Urinary bladder (tissue), 4 donors: ENCODE measurements around the gene SND1. TPM values are rescaled to one million over a fixed set of nuclear protein-coding genes. Genes with fewer than 3 reads are reported as not detected.
"Not testable (repeated sequence)": the region's sequence is repeated elsewhere in the genome, so short reads cannot be mapped to it uniquely, and the experiment has no call there.

ENCODE experiments used
- DNase-seq: peaks from one replicate; pipeline ENCODE4 v3.0.0-alpha.2; 2015; ENCODE audit errors: extremely low spot score
- H3K27ac ChIP-seq: one replicate; pipeline ENCODE4 v1.5.1; 2013; ENCODE audit warnings: low read depth, mild to moderate bottlenecking, moderate library complexity
- H3K36me3 ChIP-seq: one replicate; pipeline ENCODE4 v1.6.1; 2013; ENCODE audit warnings: mild to moderate bottlenecking, moderate library complexity; ENCODE audit not compliant: insufficient read depth
- H3K4me1 ChIP-seq: one replicate; pipeline ENCODE4 v1.6.1; 2013; ENCODE audit warnings: mild to moderate bottlenecking, moderate library complexity; ENCODE audit not compliant: insufficient read depth
- H3K4me3 ChIP-seq: one replicate; pipeline ENCODE4 v1.5.1; 2013; ENCODE audit warnings: low read depth, low read length
- WGBS: extraction: QIAGEN DNeasy Blood & Tissue Kit; methylation state at CpG from one replicate; pipeline ENCODE4 v1.1.7; 2013; 5-methylcytosine and 5-hydroxymethylcytosine counted together
- polyA plus RNA-seq: library from polyadenylated mRNA; stranded (reverse); fragments of 200-250 nt; gene quantifications from one replicate; pipeline ENCODE4 v1.2.3, GENCODE V29; 2013
- total RNA-seq: library from RNA; depleted of rRNA; stranded (reverse); fragments of >200 nt; gene quantifications from one replicate; pipeline ENCODE4 v1.2.3, GENCODE V29; 2014
- donor health status: healthy with polysubstance abuse.
- donor health status: healthy.

Gene SND1
- total and polyA plus RNA-seq, 2 donors = 89.8 to 102 TPM

DNA sequence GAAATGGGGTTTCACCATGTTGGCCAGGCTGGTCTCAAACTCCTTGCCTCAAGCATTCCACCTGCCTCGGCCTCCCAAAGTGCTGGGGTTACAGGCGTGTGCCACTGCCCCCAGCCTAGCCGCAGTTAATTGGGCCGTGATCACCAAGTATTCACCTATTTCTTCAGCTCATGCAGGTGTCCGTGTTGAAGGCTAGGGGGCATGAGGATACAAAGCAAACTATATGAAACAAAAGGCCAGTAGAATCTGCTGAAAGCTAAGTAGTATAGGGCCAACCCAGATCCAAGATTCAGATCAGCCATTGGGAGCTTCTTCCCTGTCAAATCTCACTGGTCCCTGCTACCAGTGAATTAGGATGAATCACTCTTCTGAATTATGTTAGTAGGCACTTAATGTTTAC lies 305.9 kb downstream of the SND1 start:
- no peak for DNase-seq
- H3K27ac ChIP-seq = no peak overlapping the region
- 85% methylated on average over 5 of the region's 5 CpGs for WGBS

DNA sequence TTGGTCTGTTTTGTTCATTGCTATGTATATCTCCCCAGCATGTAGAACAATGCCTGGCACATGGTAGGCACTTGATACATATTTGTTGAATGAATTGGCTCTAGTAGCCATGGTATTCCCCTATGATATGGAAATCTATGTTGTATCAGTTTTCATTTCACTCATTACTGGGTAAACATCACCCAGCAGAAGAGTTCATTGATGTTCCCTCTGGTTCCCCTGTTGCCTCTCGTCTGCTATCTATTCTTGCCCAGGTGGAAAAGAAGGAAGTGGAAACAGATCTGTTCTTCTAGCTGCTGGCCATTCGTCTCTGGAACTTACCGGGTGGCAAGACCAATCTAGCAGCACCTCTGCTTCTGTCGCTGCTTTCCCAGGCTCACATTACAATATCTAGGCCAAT lies 307.8 kb downstream of the SND1 start:
- Histone ChIP-seq H3K4me3 (no peak overlapping the region), H3K4me1 (no peaks in the 10 kb centered on the region), H3K27ac (no peak overlapping the region), H3K36me3 (no peaks in the 10 kb centered on the region)
- 91% methylated on average over 4 of the region's 4 CpGs for WGBS
- DNase-seq = no peak

More for the DNA sequence above, 305.9 kb downstream of the SND1 start:
- Histone ChIP-seq H3K4me3 (no peak overlapping the region), H3K36me3 (no peaks in the 10 kb centered on the region), H3K4me1 (peaks cover 2% of the 10 kb centered on the region)

- Histone ChIP-seq H3K4me3 (no peak overlapping the region), H3K36me3 (no peaks in the 10 kb centered on the region), H3K27ac (no peak overlapping the region), H3K4me1 (no peaks in the 10 kb centered on the region)
- WGBS = 86% methylated on average over 9 of the region's 9 CpGs
- no peak for DNase-seq
Observed at GRCh38 chr7:127961786-127962453, 309.9 kb downstream of the SND1 start.

DNA sequence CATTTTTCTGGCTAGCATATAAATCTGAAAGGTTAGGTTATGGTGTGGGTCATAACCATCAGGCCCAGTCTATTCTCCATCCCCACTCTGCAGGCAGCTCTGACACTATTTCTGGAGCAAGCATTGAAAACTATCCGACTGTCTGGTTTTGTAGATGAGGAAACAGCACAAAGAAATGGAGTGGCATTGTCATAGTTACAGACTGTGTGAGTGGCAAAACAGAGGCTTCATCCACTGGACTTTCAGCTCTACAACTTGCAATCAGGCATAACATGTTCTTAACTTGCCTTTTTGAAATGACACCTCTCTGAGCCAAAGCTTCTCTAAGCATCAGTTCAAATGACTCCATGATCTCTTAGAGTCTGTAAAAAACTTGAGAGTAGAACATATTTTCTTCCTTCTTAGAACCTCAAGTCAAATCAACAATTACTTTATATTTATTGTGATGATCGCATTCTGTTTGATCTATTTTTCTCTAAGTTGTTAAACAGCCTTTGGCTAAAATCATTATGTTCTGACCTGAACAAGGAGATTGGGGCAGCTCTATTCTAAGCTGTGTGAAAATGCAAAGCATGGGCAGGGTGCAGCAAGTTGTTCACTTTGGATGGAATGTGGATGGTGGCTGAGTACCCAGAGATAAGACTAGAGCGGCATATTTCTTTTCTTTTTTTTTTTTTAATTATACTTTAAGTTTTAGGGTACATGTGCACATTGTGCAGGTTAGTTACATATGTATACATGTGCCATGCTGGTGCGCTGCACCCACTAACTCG lies 310.8 kb downstream of the SND1 start:
- no peaks in the 10 kb centered on the region for H3K4me1 ChIP-seq
- no peak overlapping the region for H3K27ac ChIP-seq
- 96% methylated on average over 5 of the region's 5 CpGs for WGBS
- H3K36me3 ChIP-seq = no peaks in the 10 kb centered on the region
- no peak overlapping the region for H3K4me3 ChIP-seq
- no peak for DNase-seq

DNA sequence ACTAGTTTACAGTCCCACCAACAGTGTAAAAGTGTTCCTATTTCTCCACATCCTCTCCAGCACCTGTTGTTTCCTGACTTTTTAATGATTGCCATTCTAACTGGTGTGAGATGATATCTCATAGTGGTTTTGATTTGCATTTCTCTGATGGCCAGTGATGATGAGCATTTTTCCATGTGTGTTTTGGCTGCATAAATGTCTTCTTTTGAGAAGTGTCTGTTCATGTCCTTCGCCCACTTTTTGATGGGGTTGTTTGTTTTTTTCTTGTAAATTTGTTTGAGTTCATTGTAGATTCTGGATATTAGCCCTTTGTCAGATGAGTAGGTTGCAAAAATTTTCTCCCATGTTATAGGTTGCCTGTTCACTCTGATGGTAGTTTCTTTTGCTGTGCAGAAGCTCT lies 311.9 kb downstream of the SND1 start:
- 94% methylated on average over 1 of the region's 1 CpG for WGBS
- H3K36me3 ChIP-seq = not testable (repeated sequence)

GRCh38 chr7:127967281-127967680 lies 315.3 kb downstream of the SND1 start:
- WGBS = 88% methylated on average over 2 of the region's 2 CpGs
- no peaks in the 10 kb centered on the region for H3K36me3 ChIP-seq
- H3K4me1 ChIP-seq = no peaks in the 10 kb centered on the region
- no peak overlapping the region for H3K4me3 ChIP-seq
- no peak for DNase-seq
- H3K27ac ChIP-seq = no peak overlapping the region

More for the DNA sequence above, 311.9 kb downstream of the SND1 start:
- not testable (repeated sequence) for DNase-seq, H3K4me1 ChIP-seq, H3K4me3 ChIP-seq, H3K27ac ChIP-seq

- no peak for DNase-seq
- H3K4me3 ChIP-seq = no peak overlapping the region
- H3K36me3 ChIP-seq = no peaks in the 10 kb centered on the region
- no peaks in the 10 kb centered on the region for H3K4me1 ChIP-seq
- no peak overlapping the region for H3K27ac ChIP-seq
- 83% methylated on average over 2 of the region's 2 CpGs for WGBS
Observed at GRCh38 chr7:127968547-127968946, 316.6 kb downstream of the SND1 start.

- Histone ChIP-seq H3K4me1 (no peaks in the 10 kb centered on the region), H3K36me3 (no peaks in the 10 kb centered on the region), H3K27ac (no peak overlapping the region), H3K4me3 (no peak overlapping the region)
- DNase-seq = no peak
Observed at GRCh38 chr7:127973832-127974231, 321.8 kb downstream of the SND1 start.

DNA sequence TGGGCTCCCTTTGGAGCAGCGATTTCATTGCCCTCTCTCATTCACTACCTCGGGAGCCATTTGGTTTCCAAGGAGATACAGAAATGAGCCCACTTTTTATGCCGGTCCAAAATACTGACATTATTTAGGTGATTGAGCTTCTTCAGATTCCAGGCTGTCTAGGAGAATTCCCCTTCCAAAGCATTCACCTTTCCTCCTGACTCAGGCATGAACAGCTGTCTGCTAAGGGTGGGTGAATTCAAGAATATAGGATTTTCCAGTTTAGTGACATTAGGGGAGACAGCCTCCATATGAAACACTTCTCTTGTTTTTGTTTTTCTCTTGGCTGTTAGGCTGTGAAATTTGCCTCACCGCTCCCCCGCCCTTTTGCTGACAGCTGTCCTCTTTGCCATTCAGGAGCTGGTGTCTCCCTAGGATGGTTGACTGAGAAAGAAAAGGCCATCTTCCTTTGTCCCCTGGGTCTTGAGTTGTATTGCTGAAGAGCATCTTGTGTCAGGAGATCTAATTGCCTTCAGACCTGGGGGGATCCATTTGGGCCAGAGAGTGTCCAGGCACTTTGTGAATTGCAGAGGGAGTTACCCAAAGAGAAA lies 322.5 kb downstream of the SND1 start:
- no peaks in the 10 kb centered on the region for H3K4me1 ChIP-seq
- 91% methylated on average over 5 of the region's 5 CpGs for WGBS
- H3K4me3 ChIP-seq = no peak overlapping the region
- no peak for DNase-seq
- H3K27ac ChIP-seq = no peak overlapping the region
- no peaks in the 10 kb centered on the region for H3K36me3 ChIP-seq

GRCh38 chr7:127976056-127976737 lies 324.2 kb downstream of the SND1 start:
- Histone ChIP-seq H3K4me3 (no peak overlapping the region), H3K27ac (no peak overlapping the region), H3K36me3 (no peaks in the 10 kb centered on the region), H3K4me1 (no peaks in the 10 kb centered on the region)
- WGBS = 79% methylated on average over 6 of the region's 6 CpGs
- DNase-seq = no peak

- Histone ChIP-seq H3K4me1 (no peaks in the 10 kb centered on the region), H3K4me3 (no peak overlapping the region), H3K27ac (no peak overlapping the region), H3K36me3 (no peaks in the 10 kb centered on the region)
- DNase-seq = no peak
- 90% methylated on average over 7 of the region's 7 CpGs for WGBS
Observed at GRCh38 chr7:127976738-127977120, 324.7 kb downstream of the SND1 start.

- Histone ChIP-seq H3K4me3 (no peak overlapping the region), H3K4me1 (no peaks in the 10 kb centered on the region), H3K27ac (no peak overlapping the region), H3K36me3 (no peaks in the 10 kb centered on the region)
- DNase-seq = no peak
- WGBS = 97% methylated on average over 4 of the region's 4 CpGs
Observed at GRCh38 chr7:127978421-127978820, 326.4 kb downstream of the SND1 start.

DNA sequence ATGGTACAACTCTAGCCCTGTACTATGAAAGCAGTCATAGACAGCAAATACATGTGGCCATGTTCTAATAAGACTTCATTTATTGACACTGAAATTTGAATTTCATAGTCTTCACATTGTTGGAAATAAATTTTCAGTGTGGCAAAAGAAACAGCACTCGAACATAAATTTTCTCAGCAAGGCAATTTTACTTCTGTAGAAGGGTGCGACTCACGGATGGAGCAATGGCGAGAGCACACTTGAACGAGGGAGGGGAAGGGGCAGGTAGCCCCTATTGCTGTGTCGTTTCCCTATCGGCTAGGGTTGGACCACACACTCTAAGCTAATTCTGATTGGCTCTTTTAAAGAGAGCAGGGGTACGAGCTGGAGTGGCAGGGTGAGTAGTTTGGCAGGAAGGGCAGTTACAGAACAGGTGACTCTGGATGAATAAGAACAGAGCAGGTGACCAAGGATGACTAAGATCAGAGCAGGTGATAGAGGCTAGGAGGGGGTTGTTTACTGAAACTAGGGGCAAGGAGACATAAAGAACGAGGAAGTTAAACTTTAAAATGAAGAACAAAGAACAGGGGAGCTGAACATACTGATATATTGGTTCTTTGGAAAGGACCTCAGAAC lies 327.2 kb downstream of the SND1 start:
- WGBS = 94% methylated on average over 9 of the region's 9 CpGs
- DNase-seq = no peak
- no peak overlapping the region for H3K27ac ChIP-seq
- no peaks in the 10 kb centered on the region for H3K36me3 ChIP-seq
- H3K4me3 ChIP-seq = no peak overlapping the region
- H3K4me1 ChIP-seq = no peaks in the 10 kb centered on the region
